ENCODE data around the gene CCDC85B. TPM values are rescaled to one million over a fixed set of nuclear protein-coding genes. Genes with fewer than 3 reads are reported as not detected.
A peak's percentile ranks its signal among the peaks of the same experiment; 100 is the strongest.
"Not testable (repeated sequence)": the region's sequence is repeated elsewhere in the genome, so short reads cannot be mapped to it uniquely, and the experiment has no call there.

CCDC85B gene
- total RNA-seq, 1 experiment from 2014 or later = 26.6 TPM

GRCh38 chr11:65887723-65888162 lies 2.7 kb upstream of the CCDC85B start:
- Mint-ChIP-seq H3K36me3 (ENCODE audit: insufficient read depth, unreplicated experiment) (peaks cover 79% of the 10 kb centered on the region), H3K4me3 (ENCODE audit: low read depth, unreplicated experiment) (peak overlapping the region; percentile 83), H3K27me3 (ENCODE audit: unreplicated experiment) (no peaks in the 10 kb centered on the region), H3K9me3 (ENCODE audit: low read depth, unreplicated experiment) (no peaks in the 10 kb centered on the region), H3K4me1 (ENCODE audit: low read depth, unreplicated experiment) (peaks cover 45% of the 10 kb centered on the region), H3K27ac (ENCODE audit: unreplicated experiment) (peak overlapping the region; percentile 92)
- CTCF ChIA-PET = interaction anchor here (0.6 to 3.3 kb wide), 26 partner anchors 9 to 304 kb away, joined by 3 to 37 read pairs (median 5); partner anchors contain the start of genes BANF1, CFL1, FOSL1 and KAT5
- intact Hi-C loops (cut with micrococcal nuclease; ENCODE audit: unreplicated experiment) = loop anchor here (10.0 kb wide), 1 partner anchor 97 kb away; no protein-coding TSS in a partner anchor
- peak; percentile 32 for DNase-seq
- BruUV-seq (replicated peaks) = TSS peak; percentile 12
- TF ChIP-seq, protein P1, sequence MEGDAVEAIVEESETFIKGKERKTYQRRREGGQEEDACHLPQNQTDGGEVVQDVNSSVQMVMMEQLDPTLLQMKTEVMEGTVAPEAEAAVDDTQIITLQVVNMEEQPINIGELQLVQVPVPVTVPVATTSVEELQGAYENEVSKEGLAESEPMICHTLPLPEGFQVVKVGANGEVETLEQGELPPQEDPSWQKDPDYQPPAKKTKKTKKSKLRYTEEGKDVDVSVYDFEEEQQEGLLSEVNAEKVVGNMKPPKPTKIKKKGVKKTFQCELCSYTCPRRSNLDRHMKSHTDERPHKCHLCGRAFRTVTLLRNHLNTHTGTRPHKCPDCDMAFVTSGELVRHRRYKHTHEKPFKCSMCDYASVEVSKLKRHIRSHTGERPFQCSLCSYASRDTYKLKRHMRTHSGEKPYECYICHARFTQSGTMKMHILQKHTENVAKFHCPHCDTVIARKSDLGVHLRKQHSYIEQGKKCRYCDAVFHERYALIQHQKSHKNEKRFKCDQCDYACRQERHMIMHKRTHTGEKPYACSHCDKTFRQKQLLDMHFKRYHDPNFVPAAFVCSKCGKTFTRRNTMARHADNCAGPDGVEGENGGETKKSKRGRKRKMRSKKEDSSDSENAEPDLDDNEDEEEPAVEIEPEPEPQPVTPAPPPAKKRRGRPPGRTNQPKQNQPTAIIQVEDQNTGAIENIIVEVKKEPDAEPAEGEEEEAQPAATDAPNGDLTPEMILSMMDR (IDR thresholded peaks at IDR 0.05; ENCODE audit: unreplicated experiment) = no peak

GRCh38 chr11:65888163-65888814 lies 2.2 kb upstream of the CCDC85B start, which contains the start of gene FIBP:
FIBP (minus strand) TSS chr11:65888471; CDS start chr11:65888418, 53 bp downstream.
- H3K4me3 Mint-ChIP-seq (ENCODE audit: low read depth, unreplicated experiment) = peak within 1 kb of the TSS; percentile 83
- intact Hi-C loops (cut with micrococcal nuclease; ENCODE audit: unreplicated experiment) = loop anchor here (10.0 kb wide), 1 partner anchor 97 kb away; no protein-coding TSS in a partner anchor
- TF ChIP-seq, protein P1 (IDR thresholded peaks at IDR 0.05; ENCODE audit: unreplicated experiment) = peak; percentile 90
- H3K9me3 Mint-ChIP-seq (ENCODE audit: low read depth, unreplicated experiment) = no peaks in the 10 kb centered on the region
- BruUV-seq (replicated peaks) = no TSS peak
- H3K4me1 Mint-ChIP-seq (ENCODE audit: low read depth, unreplicated experiment) = peaks cover 48% of the 10 kb centered on the region
- peak within 1 kb of the TSS; percentile 92 for H3K27ac Mint-ChIP-seq (ENCODE audit: unreplicated experiment)
- DNase-seq = peak; percentile 96
- H3K27me3 Mint-ChIP-seq (ENCODE audit: unreplicated experiment) = no peaks in the 10 kb centered on the region
- peaks cover 84% of the 10 kb centered on the region for H3K36me3 Mint-ChIP-seq (ENCODE audit: insufficient read depth, unreplicated experiment)
- CTCF ChIA-PET = interaction anchor here (0.6 to 3.3 kb wide), 29 partner anchors 9 to 305 kb away, joined by 3 to 37 read pairs (median 4); partner anchors contain the start of genes BANF1, CFL1, FOSL1 and KAT5

GRCh38 chr11:65891219-65892136 lies 1.0 kb downstream of the CCDC85B start:
- Mint-ChIP-seq H3K4me3 (ENCODE audit: low read depth, unreplicated experiment) (peak overlapping the region; percentile 83), H3K4me1 (ENCODE audit: low read depth, unreplicated experiment) (peaks cover 59% of the 10 kb centered on the region), H3K9me3 (ENCODE audit: low read depth, unreplicated experiment) (no peaks in the 10 kb centered on the region), H3K27ac (ENCODE audit: unreplicated experiment) (peak overlapping the region; percentile 25), H3K27me3 (ENCODE audit: unreplicated experiment) (no peaks in the 10 kb centered on the region), H3K36me3 (ENCODE audit: insufficient read depth, unreplicated experiment) (peaks cover 98% of the 10 kb centered on the region)
- intact Hi-C loops (cut with micrococcal nuclease; ENCODE audit: unreplicated experiment) = no loop called here
- CTCF ChIA-PET = interaction anchor here (0.7 to 2.1 kb wide), 10 partner anchors 9 to 131 kb away, joined by 3 to 8 read pairs (median 3); partner anchors contain the start of genes FOSL1 and MUS81
- TF ChIP-seq, protein P1 (IDR thresholded peaks at IDR 0.05; ENCODE audit: unreplicated experiment) = no peak
- DNase-seq = peak; percentile 60
- BruUV-seq (replicated peaks) = TSS peak; percentile 70

DNA sequence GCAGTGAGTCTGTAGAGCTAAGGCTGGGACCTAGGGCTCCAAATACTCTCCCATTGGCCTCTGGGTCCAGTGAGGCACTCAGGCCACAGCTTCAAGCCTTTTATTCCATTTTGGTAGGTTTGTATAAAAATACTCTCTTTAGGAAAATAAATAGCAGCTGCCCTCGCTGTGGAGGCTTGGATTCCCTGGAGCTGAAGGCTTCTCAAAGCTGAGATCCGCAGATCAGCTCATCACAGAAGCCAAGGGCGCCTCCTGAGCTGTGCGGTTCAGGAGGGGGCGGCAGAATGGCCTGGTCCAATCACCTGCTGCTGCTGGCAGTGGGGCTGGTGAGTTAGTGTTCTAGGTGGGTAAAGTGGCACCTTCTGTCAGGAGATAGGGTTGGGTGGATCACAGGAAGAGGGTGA lies 1.7 kb downstream of the CCDC85B start:
- H3K27me3 Mint-ChIP-seq (ENCODE audit: unreplicated experiment); H3K9me3 Mint-ChIP-seq (ENCODE audit: low read depth, unreplicated experiment); DNase-seq; intact Hi-C loops (cut with micrococcal nuclease; ENCODE audit: unreplicated experiment); BruUV-seq (replicated peaks): not testable (repeated sequence)
- CTCF ChIA-PET = interaction anchor here (0.9 to 2.1 kb wide), 4 partner anchors 8 to 32 kb away, joined by 3 to 8 read pairs (median 4); partner anchors contain the start of genes FOSL1 and MUS81
- peaks cover 59% of the 10 kb centered on the region for H3K4me1 Mint-ChIP-seq (ENCODE audit: low read depth, unreplicated experiment)
- peaks cover 98% of the 10 kb centered on the region for H3K36me3 Mint-ChIP-seq (ENCODE audit: insufficient read depth, unreplicated experiment)
- H3K27ac Mint-ChIP-seq (ENCODE audit: unreplicated experiment) = peak overlapping the region; percentile 25
- H3K4me3 Mint-ChIP-seq (ENCODE audit: low read depth, unreplicated experiment) = peak overlapping the region; percentile 83

Measured in Calu3 (cell line).